Measurements from ENCODE around the gene TPO. TPM values are rescaled to one million over a fixed set of nuclear protein-coding genes. Genes with fewer than 3 reads are reported as not detected.
A peak's percentile ranks its signal among the peaks of the same experiment; 100 is the strongest.

Gene TPO
- total RNA-seq, 1 experiment from 2014 or later = not detected

DNA sequence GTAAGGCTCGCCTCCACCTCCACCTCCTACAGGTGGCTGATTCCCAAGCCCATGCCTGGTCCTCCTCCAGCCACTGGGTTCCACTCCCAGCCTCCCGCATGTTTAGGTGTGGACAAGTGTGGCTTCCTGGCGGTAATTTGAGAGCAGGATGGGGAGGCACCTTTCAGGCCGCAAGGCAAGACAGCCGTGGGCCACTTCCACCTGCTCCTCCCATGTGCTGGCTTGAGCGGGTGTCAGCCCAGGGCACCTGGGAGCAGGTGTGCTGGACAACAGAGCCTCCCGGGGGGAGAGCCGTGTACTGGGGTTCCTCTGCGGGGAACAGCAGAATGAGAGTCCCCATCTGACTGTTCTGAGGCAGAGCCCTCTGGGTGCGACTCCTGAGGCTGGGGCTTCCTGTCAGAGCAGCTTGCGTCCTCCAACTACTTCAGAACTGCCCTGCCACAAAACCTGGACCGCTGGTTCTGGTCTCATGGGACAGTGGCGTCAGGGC is 83.9 kb downstream of the TPO start (continued):
- no peak for TF ChIP-seq NR3C1 (CRISPR knock-in tag; conservative IDR thresholded peaks at IDR 0.05; ENCODE audit: low read depth)
- no peak for TF ChIP-seq EMX1 (CRISPR knock-in tag; IDR thresholded peaks at IDR 0.05)
- TF ChIP-seq HMGA2 (CRISPR knock-in tag; IDR thresholded peaks at IDR 0.05) = no peak
- TF ChIP-seq, protein P1, sequence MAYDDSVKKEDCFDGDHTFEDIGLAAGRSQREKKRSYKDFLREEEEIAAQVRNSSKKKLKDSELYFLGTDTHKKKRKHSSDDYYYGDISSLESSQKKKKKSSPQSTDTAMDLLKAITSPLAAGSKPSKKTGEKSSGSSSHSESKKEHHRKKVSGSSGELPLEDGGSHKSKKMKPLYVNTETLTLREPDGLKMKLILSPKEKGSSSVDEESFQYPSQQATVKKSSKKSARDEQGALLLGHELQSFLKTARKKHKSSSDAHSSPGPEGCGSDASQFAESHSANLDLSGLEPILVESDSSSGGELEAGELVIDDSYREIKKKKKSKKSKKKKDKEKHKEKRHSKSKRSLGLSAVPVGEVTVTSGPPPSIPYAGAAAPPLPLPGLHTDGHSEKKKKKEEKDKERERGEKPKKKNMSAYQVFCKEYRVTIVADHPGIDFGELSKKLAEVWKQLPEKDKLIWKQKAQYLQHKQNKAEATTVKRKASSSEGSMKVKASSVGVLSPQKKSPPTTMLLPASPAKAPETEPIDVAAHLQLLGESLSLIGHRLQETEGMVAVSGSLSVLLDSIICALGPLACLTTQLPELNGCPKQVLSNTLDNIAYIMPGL (CRISPR knock-in tag; IDR thresholded peaks at IDR 0.05) = no peak

DNA sequence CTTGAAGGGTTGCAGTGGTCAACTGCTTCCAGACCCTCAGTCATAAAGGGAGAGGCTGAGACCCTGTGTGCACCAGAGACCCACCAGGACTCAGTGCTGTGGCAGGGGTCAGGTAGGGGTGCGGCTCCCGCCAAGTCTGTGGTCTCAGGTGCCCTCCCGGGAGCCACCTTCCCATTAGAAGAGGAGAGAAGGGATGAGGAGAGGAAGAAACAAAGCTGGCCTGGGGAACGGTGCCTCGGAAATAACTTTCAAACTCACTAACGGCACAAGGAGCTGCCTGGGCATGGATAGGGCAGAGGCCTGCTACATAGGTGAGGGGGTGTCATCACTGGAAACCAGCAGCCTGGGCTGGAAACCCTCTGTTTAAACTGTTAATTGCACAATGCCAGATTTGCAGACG is 84.9 kb downstream of the TPO start:
- Mint-ChIP-seq H3K36me3 (no peaks in the 10 kb centered on the region), H3K4me1 (no peaks in the 10 kb centered on the region), H3K27ac (no peak overlapping the region), H3K4me3 (no peak overlapping the region), H3K27me3 (ENCODE audit: low read depth) (no peaks in the 10 kb centered on the region), H3K9me3 (no peaks in the 10 kb centered on the region)
- no peak for ATAC-seq
- peak; percentile 3 for DNase-seq (ENCODE audit: low spot score)
- TF ChIP-seq, protein P2, sequence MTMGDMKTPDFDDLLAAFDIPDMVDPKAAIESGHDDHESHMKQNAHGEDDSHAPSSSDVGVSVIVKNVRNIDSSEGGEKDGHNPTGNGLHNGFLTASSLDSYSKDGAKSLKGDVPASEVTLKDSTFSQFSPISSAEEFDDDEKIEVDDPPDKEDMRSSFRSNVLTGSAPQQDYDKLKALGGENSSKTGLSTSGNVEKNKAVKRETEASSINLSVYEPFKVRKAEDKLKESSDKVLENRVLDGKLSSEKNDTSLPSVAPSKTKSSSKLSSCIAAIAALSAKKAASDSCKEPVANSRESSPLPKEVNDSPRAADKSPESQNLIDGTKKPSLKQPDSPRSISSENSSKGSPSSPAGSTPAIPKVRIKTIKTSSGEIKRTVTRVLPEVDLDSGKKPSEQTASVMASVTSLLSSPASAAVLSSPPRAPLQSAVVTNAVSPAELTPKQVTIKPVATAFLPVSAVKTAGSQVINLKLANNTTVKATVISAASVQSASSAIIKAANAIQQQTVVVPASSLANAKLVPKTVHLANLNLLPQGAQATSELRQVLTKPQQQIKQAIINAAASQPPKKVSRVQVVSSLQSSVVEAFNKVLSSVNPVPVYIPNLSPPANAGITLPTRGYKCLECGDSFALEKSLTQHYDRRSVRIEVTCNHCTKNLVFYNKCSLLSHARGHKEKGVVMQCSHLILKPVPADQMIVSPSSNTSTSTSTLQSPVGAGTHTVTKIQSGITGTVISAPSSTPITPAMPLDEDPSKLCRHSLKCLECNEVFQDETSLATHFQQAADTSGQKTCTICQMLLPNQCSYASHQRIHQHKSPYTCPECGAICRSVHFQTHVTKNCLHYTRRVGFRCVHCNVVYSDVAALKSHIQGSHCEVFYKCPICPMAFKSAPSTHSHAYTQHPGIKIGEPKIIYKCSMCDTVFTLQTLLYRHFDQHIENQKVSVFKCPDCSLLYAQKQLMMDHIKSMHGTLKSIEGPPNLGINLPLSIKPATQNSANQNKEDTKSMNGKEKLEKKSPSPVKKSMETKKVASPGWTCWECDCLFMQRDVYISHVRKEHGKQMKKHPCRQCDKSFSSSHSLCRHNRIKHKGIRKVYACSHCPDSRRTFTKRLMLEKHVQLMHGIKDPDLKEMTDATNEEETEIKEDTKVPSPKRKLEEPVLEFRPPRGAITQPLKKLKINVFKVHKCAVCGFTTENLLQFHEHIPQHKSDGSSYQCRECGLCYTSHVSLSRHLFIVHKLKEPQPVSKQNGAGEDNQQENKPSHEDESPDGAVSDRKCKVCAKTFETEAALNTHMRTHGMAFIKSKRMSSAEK (CRISPR knock-in tag; IDR thresholded peaks at IDR 0.05; ENCODE audit: borderline replicate concordance) = no peak
- TF ChIP-seq EMX1 (CRISPR knock-in tag; IDR thresholded peaks at IDR 0.05) (no peak), SMAD3 (CRISPR knock-in tag; IDR thresholded peaks at IDR 0.05; ENCODE audit: borderline replicate concordance) (no peak)
- ChIA-PET CTCF (interaction anchor here (3.2 kb wide), 1 partner anchor 53 kb away, joined by 8 read pairs; no protein-coding TSS in a partner anchor), POLR2A (no interaction called here)

DNA sequence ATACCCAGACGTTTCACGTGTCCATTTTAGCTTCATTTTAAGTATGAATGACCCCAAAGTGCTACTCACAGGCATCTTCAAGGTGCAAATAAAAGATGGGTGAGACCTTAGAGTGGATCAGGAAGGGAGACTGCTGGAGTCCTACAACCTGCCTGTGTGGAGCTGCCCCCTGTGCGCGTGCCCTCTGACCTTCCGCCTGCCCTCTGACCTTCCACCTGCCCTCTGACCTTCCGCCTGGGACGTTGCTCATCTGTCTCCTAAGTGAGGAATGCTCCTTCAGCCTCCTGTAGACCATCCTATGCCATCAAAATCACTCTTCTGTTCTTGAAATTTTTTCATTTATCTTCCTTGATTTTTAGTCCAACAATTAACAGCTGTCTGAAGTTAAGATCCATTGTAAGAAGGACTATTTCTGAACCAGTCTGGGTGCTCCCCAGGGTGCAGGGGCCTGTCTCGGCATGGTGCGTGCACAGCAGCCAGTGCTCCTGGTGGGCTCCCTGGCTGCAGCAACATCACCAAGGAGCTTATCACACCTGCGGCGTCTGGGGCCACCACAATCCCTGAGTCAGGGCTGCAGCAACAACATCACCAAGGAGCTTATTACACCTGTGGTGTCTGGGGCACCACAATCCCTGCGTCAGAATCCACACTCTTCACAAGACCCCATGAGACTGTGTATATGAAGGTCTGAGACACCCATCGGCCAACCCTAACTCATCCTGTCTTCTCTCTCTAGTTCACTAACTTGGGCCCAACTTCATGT is 86.0 kb downstream of the TPO start:
- Mint-ChIP-seq H3K4me1 (no peaks in the 10 kb centered on the region), H3K36me3 (no peaks in the 10 kb centered on the region), H3K27me3 (ENCODE audit: low read depth) (no peaks in the 10 kb centered on the region), H3K9me3 (no peaks in the 10 kb centered on the region), H3K4me3 (no peak overlapping the region), H3K27ac (0 out of 2 replicates have a peak overlapping the region, but pooled peaks have one; percentile 0)
- no peak for ATAC-seq
- DNase-seq (ENCODE audit: low spot score) = no peak
- ChIA-PET POLR2A (no interaction called here), CTCF (no interaction called here)
- TF ChIP-seq SMAD4 (CRISPR knock-in tag; IDR thresholded peaks at IDR 0.05) (no peak), FOXJ3 (CRISPR knock-in tag; IDR thresholded peaks at IDR 0.05; ENCODE audit: borderline replicate concordance) (no peak), KAT7 (CRISPR knock-in tag; IDR thresholded peaks at IDR 0.05; ENCODE audit: borderline replicate concordance) (no peak), MYBL2 (CRISPR knock-in tag; IDR thresholded peaks at IDR 0.05) (no peak), ZNF232 (CRISPR knock-in tag; IDR thresholded peaks at IDR 0.05) (no peak), ZNF396 (CRISPR knock-in tag; IDR thresholded peaks at IDR 0.05; ENCODE audit: borderline replicate concordance) (no peak), TCF7 (CRISPR knock-in tag; IDR thresholded peaks at IDR 0.05; ENCODE audit: low read depth) (no peak), ZNF121 (CRISPR knock-in tag; IDR thresholded peaks at IDR 0.05) (no peak)
- TF ChIP-seq, protein P2 (CRISPR knock-in tag; IDR thresholded peaks at IDR 0.05; ENCODE audit: borderline replicate concordance) = no peak
- TF ChIP-seq, protein P3, sequence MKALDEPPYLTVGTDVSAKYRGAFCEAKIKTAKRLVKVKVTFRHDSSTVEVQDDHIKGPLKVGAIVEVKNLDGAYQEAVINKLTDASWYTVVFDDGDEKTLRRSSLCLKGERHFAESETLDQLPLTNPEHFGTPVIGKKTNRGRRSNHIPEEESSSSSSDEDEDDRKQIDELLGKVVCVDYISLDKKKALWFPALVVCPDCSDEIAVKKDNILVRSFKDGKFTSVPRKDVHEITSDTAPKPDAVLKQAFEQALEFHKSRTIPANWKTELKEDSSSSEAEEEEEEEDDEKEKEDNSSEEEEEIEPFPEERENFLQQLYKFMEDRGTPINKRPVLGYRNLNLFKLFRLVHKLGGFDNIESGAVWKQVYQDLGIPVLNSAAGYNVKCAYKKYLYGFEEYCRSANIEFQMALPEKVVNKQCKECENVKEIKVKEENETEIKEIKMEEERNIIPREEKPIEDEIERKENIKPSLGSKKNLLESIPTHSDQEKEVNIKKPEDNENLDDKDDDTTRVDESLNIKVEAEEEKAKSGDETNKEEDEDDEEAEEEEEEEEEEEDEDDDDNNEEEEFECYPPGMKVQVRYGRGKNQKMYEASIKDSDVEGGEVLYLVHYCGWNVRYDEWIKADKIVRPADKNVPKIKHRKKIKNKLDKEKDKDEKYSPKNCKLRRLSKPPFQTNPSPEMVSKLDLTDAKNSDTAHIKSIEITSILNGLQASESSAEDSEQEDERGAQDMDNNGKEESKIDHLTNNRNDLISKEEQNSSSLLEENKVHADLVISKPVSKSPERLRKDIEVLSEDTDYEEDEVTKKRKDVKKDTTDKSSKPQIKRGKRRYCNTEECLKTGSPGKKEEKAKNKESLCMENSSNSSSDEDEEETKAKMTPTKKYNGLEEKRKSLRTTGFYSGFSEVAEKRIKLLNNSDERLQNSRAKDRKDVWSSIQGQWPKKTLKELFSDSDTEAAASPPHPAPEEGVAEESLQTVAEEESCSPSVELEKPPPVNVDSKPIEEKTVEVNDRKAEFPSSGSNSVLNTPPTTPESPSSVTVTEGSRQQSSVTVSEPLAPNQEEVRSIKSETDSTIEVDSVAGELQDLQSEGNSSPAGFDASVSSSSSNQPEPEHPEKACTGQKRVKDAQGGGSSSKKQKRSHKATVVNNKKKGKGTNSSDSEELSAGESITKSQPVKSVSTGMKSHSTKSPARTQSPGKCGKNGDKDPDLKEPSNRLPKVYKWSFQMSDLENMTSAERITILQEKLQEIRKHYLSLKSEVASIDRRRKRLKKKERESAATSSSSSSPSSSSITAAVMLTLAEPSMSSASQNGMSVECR (CRISPR knock-in tag; IDR thresholded peaks at IDR 0.05; ENCODE audit: borderline replicate concordance) = no peak
